ENCODE measurements around the gene PRRG3. TPM values are rescaled to one million over a fixed set of nuclear protein-coding genes. Genes with fewer than 3 reads are reported as not detected.

PRRG3 gene
- total RNA-seq, 1 experiment from 2014 or later, result not detected

GRCh38 chrX:151702741-151703340, 7.6 kb downstream of the PRRG3 start:
- Histone ChIP-seq H3K9me2 (ENCODE audit: insufficient read depth) (no peaks in the 10 kb centered on the region), H3K9ac (ENCODE audit: low read length) (no peak overlapping the region), H3K4me2 (ENCODE audit: low read length) (no peak overlapping the region), H3K27ac (ENCODE audit: low read depth, low read length) (no peak overlapping the region), H3K79me2 (ENCODE audit: insufficient read depth, low read length) (no peaks in the 10 kb centered on the region), H3K4me1 (ENCODE audit: control insufficient read depth in 1 of 2, insufficient read depth in 2 of 2, low read length in 2 of 2) (no peaks in the 10 kb centered on the region), H2AFZ (ENCODE audit: low read depth, low read length, poor library complexity, severe bottlenecking) (no peak overlapping the region), H3K27me3 (ENCODE audit: insufficient read depth, low read length) (no peaks in the 10 kb centered on the region), H3K4me3 (replicated peaks in 1 of 2; ENCODE audit: low read depth in 1 of 2, low read length in 2 of 2) (no peak overlapping the region), H3K9me3 (ENCODE audit: control insufficient read depth in 1 of 2, insufficient read depth in 1 of 2, low read depth in 1 of 2, low read length in 2 of 2) (no peaks in the 10 kb centered on the region), H4K20me1 (ENCODE audit: insufficient read depth) (no peaks in the 10 kb centered on the region), H3K36me3 (ENCODE audit: control insufficient read depth in 1 of 2, insufficient read depth in 2 of 2, low read length in 2 of 2) (no peaks in the 10 kb centered on the region)
- no peak for TF ChIP-seq ZFX (IDR thresholded peaks at IDR 0.05)
- no peak for TF ChIP-seq YY1 (IDR thresholded peaks at IDR 0.05; ENCODE audit: extremely low read depth, insufficient replicate concordance, low read depth, low read length)
- no peak for TF ChIP-seq ELF1 (IDR thresholded peaks at IDR 0.05; ENCODE audit: borderline replicate concordance, low read depth)
- no peak for TF ChIP-seq REST (IDR thresholded peaks at IDR 0.05; ENCODE audit: low read depth)
- no peak for TF ChIP-seq RAD21 (IDR thresholded peaks at IDR 0.05; ENCODE audit: low read depth)
- no peak for TF ChIP-seq FOSL1 (IDR thresholded peaks at IDR 0.05; ENCODE audit: low read depth)
- TF ChIP-seq CBX3 (IDR thresholded peaks at IDR 0.05; ENCODE audit: low read depth), result no peak
- TF ChIP-seq EZH2phosphoT487 (IDR thresholded peaks at IDR 0.05; ENCODE audit: borderline replicate concordance), result no peak
- no peak for TF ChIP-seq JUND (IDR thresholded peaks at IDR 0.05)
- no peak for TF ChIP-seq ZNF274 (IDR thresholded peaks at IDR 0.05; ENCODE audit: low read depth, low read length)
- TF ChIP-seq CEBPB (IDR thresholded peaks at IDR 0.05; ENCODE audit: low read depth), result no peak
- no peak for TF ChIP-seq POLR2A (IDR thresholded peaks at IDR 0.05; ENCODE audit: borderline replicate concordance, extremely low read depth, insufficient read depth, insufficient read length)
- no peak for TF ChIP-seq POLR2AphosphoS5 (IDR thresholded peaks at IDR 0.05; ENCODE audit: low read depth, low read length)
- TF ChIP-seq, protein P1, sequence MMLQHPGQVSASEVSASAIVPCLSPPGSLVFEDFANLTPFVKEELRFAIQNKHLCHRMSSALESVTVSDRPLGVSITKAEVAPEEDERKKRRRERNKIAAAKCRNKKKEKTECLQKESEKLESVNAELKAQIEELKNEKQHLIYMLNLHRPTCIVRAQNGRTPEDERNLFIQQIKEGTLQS (IDR thresholded peaks at IDR 0.05), result no peak
- TF ChIP-seq, protein P2, sequence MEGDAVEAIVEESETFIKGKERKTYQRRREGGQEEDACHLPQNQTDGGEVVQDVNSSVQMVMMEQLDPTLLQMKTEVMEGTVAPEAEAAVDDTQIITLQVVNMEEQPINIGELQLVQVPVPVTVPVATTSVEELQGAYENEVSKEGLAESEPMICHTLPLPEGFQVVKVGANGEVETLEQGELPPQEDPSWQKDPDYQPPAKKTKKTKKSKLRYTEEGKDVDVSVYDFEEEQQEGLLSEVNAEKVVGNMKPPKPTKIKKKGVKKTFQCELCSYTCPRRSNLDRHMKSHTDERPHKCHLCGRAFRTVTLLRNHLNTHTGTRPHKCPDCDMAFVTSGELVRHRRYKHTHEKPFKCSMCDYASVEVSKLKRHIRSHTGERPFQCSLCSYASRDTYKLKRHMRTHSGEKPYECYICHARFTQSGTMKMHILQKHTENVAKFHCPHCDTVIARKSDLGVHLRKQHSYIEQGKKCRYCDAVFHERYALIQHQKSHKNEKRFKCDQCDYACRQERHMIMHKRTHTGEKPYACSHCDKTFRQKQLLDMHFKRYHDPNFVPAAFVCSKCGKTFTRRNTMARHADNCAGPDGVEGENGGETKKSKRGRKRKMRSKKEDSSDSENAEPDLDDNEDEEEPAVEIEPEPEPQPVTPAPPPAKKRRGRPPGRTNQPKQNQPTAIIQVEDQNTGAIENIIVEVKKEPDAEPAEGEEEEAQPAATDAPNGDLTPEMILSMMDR (IDR thresholded peaks at IDR 0.05 in 2 of 3, conservative IDR thresholded peaks at IDR 0.05 in 1 of 3; ENCODE audit: borderline replicate concordance in 1 of 3, insufficient read depth in 1 of 3, low read depth in 2 of 3, low read length in 2 of 3), result no peak
- no peak for TF ChIP-seq EZH2 (IDR thresholded peaks at IDR 0.05)
- DNase-seq (ENCODE audit: low read depth, low spot score) (no peak), ATAC-seq (no peak)
- intact Hi-C loops (cut with micrococcal nuclease), result no loop called here
- RAD21 ChIA-PET (ENCODE audit: low non-redundant PET in 1 of 2, low total read pairs in 2 of 2, uncharacterized antibody in 2 of 2, unreplicated experiment in 2 of 2), result no interaction called here
- POLR2A ChIA-PET, result no interaction called here
- CTCF ChIA-PET, result no interaction called here
- no TSS peak for BruUV-seq (replicated peaks)
